Measurements from ENCODE around the gene SSMEM1. TPM values are rescaled to one million over a fixed set of nuclear protein-coding genes. Genes with fewer than 3 reads are reported as not detected.
A peak's percentile ranks its signal among the peaks of the same experiment; 100 is the strongest.

SSMEM1 gene
- total and polyA plus RNA-seq, 9 of the 15 experiments (the other 6 are each of a cell fraction or from before 2014, with no cell fraction given), result 0.10 to 0.28 (median 0.18) TPM; not detected in 4

- TF ChIP-seq, protein P1, sequence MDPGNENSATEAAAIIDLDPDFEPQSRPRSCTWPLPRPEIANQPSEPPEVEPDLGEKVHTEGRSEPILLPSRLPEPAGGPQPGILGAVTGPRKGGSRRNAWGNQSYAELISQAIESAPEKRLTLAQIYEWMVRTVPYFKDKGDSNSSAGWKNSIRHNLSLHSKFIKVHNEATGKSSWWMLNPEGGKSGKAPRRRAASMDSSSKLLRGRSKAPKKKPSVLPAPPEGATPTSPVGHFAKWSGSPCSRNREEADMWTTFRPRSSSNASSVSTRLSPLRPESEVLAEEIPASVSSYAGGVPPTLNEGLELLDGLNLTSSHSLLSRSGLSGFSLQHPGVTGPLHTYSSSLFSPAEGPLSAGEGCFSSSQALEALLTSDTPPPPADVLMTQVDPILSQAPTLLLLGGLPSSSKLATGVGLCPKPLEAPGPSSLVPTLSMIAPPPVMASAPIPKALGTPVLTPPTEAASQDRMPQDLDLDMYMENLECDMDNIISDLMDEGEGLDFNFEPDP (CRISPR knock-in tag; IDR thresholded peaks at IDR 0.05), result no peak
- TF ChIP-seq RAD51 (IDR thresholded peaks at IDR 0.05; ENCODE audit: borderline replicate concordance, low read depth) (no peak), POLR2A (conservative IDR thresholded peaks at IDR 0.05) (no peak), MEIS2 (IDR thresholded peaks at IDR 0.05; ENCODE audit: partially characterized antibody) (peak; percentile 65), ZNF24 (IDR thresholded peaks at IDR 0.05) (no peak), HNRNPUL1 (IDR thresholded peaks at IDR 0.05; ENCODE audit: low read length) (no peak), CBFA2T2 (conservative IDR thresholded peaks at IDR 0.05) (peak; percentile 66), SIRT6 (IDR thresholded peaks at IDR 0.05; ENCODE audit: low read depth, low read length) (no peak), ZBTB49 (CRISPR knock-in tag; IDR thresholded peaks at IDR 0.05; ENCODE audit: borderline replicate concordance) (no peak), MTA1 (IDR thresholded peaks at IDR 0.05; ENCODE audit: borderline replicate concordance) (peak; percentile 76), E2F4 (CRISPR knock-in tag; IDR thresholded peaks at IDR 0.05; ENCODE audit: low read depth) (no peak), MYC (IDR thresholded peaks at IDR 0.05; ENCODE audit: low read depth, low read length) (no peak), MYC (CRISPR knock-in tag; IDR thresholded peaks at IDR 0.05; ENCODE audit: borderline replicate concordance, low read depth) (no peak; the same call in 1 of the 2 replicates), EWSR1 (IDR thresholded peaks at IDR 0.05; ENCODE audit: borderline replicate concordance, low read depth, partially characterized antibody) (no peak), ZNF512 (tag; IDR thresholded peaks at IDR 0.05) (no peak), TFAM (CRISPR knock-in tag; conservative IDR thresholded peaks at IDR 0.05) (no peak)
- TF ChIP-seq, protein P2, sequence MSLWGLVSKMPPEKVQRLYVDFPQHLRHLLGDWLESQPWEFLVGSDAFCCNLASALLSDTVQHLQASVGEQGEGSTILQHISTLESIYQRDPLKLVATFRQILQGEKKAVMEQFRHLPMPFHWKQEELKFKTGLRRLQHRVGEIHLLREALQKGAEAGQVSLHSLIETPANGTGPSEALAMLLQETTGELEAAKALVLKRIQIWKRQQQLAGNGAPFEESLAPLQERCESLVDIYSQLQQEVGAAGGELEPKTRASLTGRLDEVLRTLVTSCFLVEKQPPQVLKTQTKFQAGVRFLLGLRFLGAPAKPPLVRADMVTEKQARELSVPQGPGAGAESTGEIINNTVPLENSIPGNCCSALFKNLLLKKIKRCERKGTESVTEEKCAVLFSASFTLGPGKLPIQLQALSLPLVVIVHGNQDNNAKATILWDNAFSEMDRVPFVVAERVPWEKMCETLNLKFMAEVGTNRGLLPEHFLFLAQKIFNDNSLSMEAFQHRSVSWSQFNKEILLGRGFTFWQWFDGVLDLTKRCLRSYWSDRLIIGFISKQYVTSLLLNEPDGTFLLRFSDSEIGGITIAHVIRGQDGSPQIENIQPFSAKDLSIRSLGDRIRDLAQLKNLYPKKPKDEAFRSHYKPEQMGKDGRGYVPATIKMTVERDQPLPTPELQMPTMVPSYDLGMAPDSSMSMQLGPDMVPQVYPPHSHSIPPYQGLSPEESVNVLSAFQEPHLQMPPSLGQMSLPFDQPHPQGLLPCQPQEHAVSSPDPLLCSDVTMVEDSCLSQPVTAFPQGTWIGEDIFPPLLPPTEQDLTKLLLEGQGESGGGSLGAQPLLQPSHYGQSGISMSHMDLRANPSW (CRISPR knock-in tag; IDR thresholded peaks at IDR 0.05), result no peak
- TF ChIP-seq, protein P3, sequence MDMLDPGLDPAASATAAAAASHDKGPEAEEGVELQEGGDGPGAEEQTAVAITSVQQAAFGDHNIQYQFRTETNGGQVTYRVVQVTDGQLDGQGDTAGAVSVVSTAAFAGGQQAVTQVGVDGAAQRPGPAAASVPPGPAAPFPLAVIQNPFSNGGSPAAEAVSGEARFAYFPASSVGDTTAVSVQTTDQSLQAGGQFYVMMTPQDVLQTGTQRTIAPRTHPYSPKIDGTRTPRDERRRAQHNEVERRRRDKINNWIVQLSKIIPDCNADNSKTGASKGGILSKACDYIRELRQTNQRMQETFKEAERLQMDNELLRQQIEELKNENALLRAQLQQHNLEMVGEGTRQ (CRISPR knock-in tag; IDR thresholded peaks at IDR 0.05), result no peak
Measured at GRCh38 chr7:130242198-130243014, 34.7 kb downstream of the SSMEM1 start (continued).
